ENCODE results near the gene HECTD4. TPM values are rescaled to one million over a fixed set of nuclear protein-coding genes. Genes with fewer than 3 reads are reported as not detected.

HECTD4 gene
- total and polyA plus RNA-seq, 9 of the 15 experiments (the other 6 are each of a cell fraction or from before 2014, with no cell fraction given), result 3.5 to 33.3 (median 13.5) TPM

GRCh38 chr12:112198120-112198733 is 184.0 kb downstream of the HECTD4 start (continued):
- TF ChIP-seq ZNF518B (CRISPR knock-in tag; IDR thresholded peaks at IDR 0.05) (no peak), POLR2G (IDR thresholded peaks at IDR 0.05; ENCODE audit: low read depth, low read length) (no peak), ZBTB34 (CRISPR knock-in tag; IDR thresholded peaks at IDR 0.05) (no peak), HMBOX1 (IDR thresholded peaks at IDR 0.05) (no peak), REST (IDR thresholded peaks at IDR 0.05; ENCODE audit: borderline replicate concordance) (peak; percentile 67), REST (CRISPR knock-in tag; IDR thresholded peaks at IDR 0.05; ENCODE audit: low read depth) (no peak), XRCC5 (IDR thresholded peaks at IDR 0.05; ENCODE audit: low read depth, low read length) (peak; percentile 47; the same call in 1 of the 2 replicates), SMAD1 (IDR thresholded peaks at IDR 0.05; ENCODE audit: low read depth, low read length, partially characterized antibody) (no peak), TBP (optimal IDR thresholded peaks at IDR 0.05; ENCODE audit: low read depth, low read length) (peak; percentile 4), PREB (CRISPR knock-in tag; IDR thresholded peaks at IDR 0.05) (no peak)

All from K562 (cell line).